Esophagus squamous epithelium (tissue), 4 donors: ENCODE results near the gene POU6F2.

Source experiments
- POLR2A ChIP-seq, 4 donors: fragments of 450-650 bp; IDR thresholded peaks; one replicate each; pipeline ENCODE4 v1.6.1; 2017; ENCODE audit warnings: antibody characterized with exemption in 4 of 4, mild to moderate bottlenecking in 4 of 4, moderate library complexity in 3 of 4
- TF ChIP-seq, protein P1 (sequence below), 6 experiments: fragments of 450-650 bp in 4 of 6; fragments of 200-600 bp in 2 of 6; sonication (generic) in 2 of 6; IDR thresholded peaks; one replicate each; pipeline ENCODE4 v1.5.1; 2016 to 2019; ENCODE audit warnings: antibody characterized with exemption in 6 of 6, mild to moderate bottlenecking in 4 of 6, moderate library complexity in 4 of 6

DNA sequence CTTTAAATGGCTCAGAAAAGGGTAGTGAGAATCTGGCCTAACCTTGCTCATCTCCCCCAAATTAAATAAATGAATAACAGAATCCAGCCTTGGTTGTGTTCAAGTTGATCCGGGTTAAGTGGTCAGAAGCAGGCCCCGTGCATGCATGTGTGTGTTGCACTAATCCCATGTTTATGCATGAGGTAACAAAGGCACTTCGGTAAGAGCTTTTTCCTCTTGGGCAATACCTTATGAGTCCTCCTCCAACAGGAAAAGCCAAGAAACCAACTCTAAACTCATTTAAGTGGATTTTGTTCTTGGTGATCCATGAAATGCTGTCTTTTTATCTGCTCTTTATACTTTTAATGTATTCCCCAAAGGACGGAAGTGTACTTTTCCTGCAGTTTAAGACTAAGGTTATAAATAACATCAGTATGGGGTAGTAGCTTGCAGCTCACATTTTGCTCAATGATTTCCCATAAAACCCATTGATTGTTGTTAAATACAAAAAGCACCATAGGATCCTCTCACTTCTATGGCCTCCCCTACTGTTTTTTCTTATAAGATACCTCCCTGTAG, 483.6 kb downstream of the POU6F2 start:
- TF ChIP-seq, protein P1, sequence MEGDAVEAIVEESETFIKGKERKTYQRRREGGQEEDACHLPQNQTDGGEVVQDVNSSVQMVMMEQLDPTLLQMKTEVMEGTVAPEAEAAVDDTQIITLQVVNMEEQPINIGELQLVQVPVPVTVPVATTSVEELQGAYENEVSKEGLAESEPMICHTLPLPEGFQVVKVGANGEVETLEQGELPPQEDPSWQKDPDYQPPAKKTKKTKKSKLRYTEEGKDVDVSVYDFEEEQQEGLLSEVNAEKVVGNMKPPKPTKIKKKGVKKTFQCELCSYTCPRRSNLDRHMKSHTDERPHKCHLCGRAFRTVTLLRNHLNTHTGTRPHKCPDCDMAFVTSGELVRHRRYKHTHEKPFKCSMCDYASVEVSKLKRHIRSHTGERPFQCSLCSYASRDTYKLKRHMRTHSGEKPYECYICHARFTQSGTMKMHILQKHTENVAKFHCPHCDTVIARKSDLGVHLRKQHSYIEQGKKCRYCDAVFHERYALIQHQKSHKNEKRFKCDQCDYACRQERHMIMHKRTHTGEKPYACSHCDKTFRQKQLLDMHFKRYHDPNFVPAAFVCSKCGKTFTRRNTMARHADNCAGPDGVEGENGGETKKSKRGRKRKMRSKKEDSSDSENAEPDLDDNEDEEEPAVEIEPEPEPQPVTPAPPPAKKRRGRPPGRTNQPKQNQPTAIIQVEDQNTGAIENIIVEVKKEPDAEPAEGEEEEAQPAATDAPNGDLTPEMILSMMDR (IDR thresholded peaks at IDR 0.05) = no peak
- no peak for TF ChIP-seq POLR2A (IDR thresholded peaks at IDR 0.05)
